GM21825 (cell line): ENCODE results near the gene HNRNPUL1.

Source experiments
- ATAC-seq: cut with Tn5 transposase; IDR thresholded peaks from one replicate; pipeline ENCODE4 v1.9.1; 2021; ENCODE audit warnings: mild to moderate bottlenecking, moderate library complexity; ENCODE audit not compliant: unreplicated experiment

The HNRNPUL1 gene

GRCh38 chr19:41351339-41352245 lies 87.4 kb downstream of the HNRNPUL1 start:
- peak; percentile 34 for ATAC-seq

GRCh38 chr19:41352279-41352608 lies 88.1 kb downstream of the HNRNPUL1 start:
- ATAC-seq, result no peak

GRCh38 chr19:41352609-41353465 lies 88.7 kb downstream of the HNRNPUL1 start:
- ATAC-seq, result no peak

DNA sequence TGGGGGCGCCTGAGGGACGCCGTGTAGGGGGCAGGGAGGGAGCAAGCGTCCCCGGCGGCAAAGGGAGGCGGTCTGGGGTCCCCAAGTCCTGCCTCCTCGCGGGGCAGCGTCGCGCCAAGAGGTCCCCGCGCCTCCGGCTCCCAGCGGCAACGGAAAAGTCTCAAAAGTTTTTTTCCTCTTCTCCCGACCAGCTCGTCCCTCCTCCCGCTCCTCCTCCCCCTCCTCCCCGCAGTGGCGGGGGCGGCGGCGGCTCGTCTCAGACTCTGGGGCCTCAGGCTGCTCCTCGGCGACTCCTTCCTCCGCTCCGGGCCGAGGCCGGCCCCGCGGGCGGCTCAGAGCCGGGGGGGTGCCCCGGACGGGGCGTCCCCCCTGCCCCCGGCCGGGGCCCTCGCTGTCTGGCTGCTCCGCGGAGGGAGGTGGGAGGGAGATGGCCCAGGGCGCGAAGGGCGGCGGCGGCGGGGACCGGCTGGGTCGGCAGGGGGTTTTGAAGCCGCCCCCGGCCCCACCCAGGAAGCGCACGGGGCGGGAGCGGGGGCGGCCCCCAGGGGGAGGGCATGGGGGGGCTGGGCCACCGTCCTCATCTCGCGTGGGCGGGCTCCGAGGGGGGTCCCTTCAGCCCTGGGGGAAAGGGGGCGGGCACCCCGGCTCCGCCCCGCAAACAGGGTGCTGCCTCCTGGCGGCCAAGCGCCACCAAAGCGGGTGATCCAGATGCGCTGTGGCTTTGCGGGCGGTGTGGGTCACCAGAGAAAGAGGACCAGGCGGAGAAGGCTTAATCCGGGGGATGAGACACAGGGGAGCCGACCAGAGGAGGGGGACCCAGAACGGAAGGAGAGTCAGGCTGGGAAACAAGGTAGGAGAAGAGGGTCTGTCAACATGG lies 89.5 kb downstream of the HNRNPUL1 start, which contains the start of gene TGFB1:
TSS of gene TGFB1 (minus strand) at position 457 of the 877 bp plus-strand sequence. CDS start 878 bp downstream, outside the sequence.
- peak; percentile 39 for ATAC-seq

GRCh38 chr19:41354343-41354953 lies 90.3 kb downstream of the HNRNPUL1 start:
- ATAC-seq, result no peak

- ATAC-seq, result no peak
Measured at GRCh38 chr19:41355035-41355434, 90.9 kb downstream of the HNRNPUL1 start.

DNA sequence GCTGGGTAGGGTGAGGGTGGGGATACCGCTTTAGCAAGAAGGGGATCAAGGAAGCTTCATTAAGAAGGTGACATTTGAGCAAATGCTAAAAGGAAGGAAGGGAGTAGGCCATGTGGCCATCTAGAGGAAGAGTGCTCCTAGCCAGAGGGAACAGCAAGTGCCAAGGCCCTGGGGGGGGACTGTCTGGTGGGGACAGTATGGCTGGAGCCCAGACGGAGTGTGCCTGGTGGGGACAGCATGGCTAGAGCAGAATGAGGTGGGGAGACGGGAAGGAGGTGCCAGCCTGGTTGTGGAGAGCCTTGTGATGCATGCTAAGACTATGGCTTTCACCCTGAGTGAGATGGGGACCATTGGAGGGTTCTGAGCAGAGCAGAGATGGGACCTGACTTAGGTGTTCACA lies 91.6 kb downstream of the HNRNPUL1 start:
- ATAC-seq, result no peak

GRCh38 chr19:41356984-41357739 lies 93.0 kb downstream of the HNRNPUL1 start:
- no peak for ATAC-seq
